ENCODE results near the gene C9.

DNA sequence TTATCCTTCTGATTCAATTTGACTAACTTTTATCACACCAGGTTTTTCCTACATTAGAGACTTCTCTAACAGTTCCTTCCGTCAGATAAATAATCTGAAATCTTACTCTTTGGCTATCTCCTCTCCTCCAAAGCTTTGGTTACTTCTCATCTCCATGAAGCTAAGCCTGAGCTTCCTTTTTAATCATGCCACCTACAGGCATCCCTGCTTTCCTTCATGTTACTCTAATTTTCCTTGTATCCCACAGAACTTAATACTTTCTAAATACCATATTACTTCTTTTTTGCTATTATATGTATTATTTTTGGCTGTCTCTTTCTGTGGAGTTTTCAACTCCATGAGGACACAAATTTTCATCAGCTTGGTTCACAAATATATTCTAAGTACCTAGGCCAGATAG is 49.7 kb downstream of the C9 start:
- TF ChIP-seq EZH2 (IDR thresholded peaks at IDR 0.05; ENCODE audit: borderline replicate concordance, low read depth, low read length, severe bottlenecking): no peak
- TF ChIP-seq, protein P1, sequence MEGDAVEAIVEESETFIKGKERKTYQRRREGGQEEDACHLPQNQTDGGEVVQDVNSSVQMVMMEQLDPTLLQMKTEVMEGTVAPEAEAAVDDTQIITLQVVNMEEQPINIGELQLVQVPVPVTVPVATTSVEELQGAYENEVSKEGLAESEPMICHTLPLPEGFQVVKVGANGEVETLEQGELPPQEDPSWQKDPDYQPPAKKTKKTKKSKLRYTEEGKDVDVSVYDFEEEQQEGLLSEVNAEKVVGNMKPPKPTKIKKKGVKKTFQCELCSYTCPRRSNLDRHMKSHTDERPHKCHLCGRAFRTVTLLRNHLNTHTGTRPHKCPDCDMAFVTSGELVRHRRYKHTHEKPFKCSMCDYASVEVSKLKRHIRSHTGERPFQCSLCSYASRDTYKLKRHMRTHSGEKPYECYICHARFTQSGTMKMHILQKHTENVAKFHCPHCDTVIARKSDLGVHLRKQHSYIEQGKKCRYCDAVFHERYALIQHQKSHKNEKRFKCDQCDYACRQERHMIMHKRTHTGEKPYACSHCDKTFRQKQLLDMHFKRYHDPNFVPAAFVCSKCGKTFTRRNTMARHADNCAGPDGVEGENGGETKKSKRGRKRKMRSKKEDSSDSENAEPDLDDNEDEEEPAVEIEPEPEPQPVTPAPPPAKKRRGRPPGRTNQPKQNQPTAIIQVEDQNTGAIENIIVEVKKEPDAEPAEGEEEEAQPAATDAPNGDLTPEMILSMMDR (IDR thresholded peaks at IDR 0.05; ENCODE audit: borderline replicate concordance, extremely low read depth, low read length, poor library complexity, severe bottlenecking): no peak
